Renal cortical epithelial cell (primary cell): ENCODE measurements around the gene KBTBD13. TPM values are rescaled to one million over a fixed set of nuclear protein-coding genes. Genes with fewer than 3 reads are reported as not detected.

Experiments
- DNase-seq: peaks from one replicate; pipeline ENCODE4 v3.0.0-alpha.2; 2011; ENCODE audit warnings: low read depth
- total RNA-seq: library from RNA; depleted of rRNA; stranded (reverse); fragments of >200 nt; gene quantifications from 2 replicates; pipeline ENCODE4 v1.2.3, GENCODE V29; 2014

The KBTBD13 gene
- total RNA-seq = not detected in 2 replicates

GRCh38 chr15:65076486-65077290, at the start of gene KBTBD13:
Gene KBTBD13, plus strand, starts transcription at chr15:65076746. Its CDS starts 70 bp downstream, at chr15:65076816.
- no peak for DNase-seq

- DNase-seq = no peak
Measured at GRCh38 chr15:65026756-65027155, 49.8 kb upstream of the KBTBD13 start.

- no peak for DNase-seq
Measured at GRCh38 chr15:65027593-65027992, 49.0 kb upstream of the KBTBD13 start.

DNA sequence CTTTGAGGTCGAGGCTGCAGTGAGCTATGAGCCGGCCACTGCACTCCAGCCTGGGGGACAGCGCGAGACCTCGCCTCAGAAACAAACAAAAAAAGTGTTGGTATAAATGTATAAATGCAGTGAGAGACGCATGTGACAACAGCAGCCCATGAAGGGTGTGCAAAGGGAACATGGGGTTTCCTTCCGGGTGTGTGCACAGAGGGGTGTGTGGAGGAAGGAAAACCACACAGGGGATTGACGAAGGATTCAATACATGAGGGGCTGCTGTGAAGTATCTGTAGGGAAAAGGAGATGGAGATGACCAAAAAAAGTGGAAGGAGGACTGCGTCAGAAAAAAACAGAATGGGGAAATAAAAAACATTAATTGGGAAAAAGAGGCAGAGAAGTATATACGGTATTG, 48.2 kb upstream of the KBTBD13 start:
- DNase-seq = no peak

DNA sequence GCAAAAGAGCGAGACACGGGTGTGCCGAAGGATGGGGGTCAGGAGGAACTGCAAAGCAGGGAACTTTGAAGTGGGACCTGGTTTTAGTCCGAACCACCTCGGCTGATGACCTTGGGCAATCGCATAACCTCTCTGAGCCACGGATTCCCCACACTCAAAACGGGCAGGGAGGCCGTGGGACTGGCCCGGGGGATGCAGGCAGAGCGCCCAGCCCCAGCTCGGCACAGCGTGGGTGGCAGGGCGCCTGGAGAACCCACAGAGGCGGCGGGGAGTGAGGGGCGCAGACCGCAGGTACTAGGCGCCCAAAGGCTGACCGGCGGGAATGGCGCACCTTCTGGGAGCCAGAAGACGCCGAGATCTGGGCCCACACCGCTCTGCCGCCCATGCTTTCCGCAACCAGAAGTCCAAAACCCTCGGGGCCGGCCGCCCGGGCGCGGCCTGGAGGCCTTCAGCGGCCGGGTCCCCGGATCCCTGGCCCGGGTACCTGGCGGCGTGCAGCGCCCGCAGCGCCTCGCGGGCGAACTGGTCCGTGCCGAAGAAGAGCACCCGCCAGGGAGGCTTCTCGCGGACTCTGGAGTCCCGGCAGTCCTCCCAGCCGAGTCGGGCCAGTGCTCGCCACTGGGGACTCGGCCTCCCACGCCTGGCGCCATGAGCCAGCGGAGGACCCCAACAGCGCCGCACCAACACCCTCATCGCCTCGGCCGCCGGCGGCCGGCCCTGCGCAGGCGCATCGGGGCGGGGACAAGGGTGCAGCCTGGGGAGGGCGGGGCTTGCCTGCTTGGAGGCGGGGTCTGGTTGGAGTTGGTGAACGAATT, 47.4 kb upstream of the KBTBD13 start, which contains the start of gene MTFMT:
MTFMT (minus strand) TSS at position 719 of the 815 bp plus-strand sequence; CDS start at position 693, 26 bp downstream.
- DNase-seq = peak; percentile 43

- no peak for DNase-seq
Measured at GRCh38 chr15:65029736-65030208, 46.8 kb upstream of the KBTBD13 start.

- peak; percentile 82 for DNase-seq
Measured at GRCh38 chr15:65032801-65033537, 43.6 kb upstream of the KBTBD13 start.

GRCh38 chr15:65033659-65034269, 42.8 kb upstream of the KBTBD13 start:
- peak; percentile 55 for DNase-seq

DNA sequence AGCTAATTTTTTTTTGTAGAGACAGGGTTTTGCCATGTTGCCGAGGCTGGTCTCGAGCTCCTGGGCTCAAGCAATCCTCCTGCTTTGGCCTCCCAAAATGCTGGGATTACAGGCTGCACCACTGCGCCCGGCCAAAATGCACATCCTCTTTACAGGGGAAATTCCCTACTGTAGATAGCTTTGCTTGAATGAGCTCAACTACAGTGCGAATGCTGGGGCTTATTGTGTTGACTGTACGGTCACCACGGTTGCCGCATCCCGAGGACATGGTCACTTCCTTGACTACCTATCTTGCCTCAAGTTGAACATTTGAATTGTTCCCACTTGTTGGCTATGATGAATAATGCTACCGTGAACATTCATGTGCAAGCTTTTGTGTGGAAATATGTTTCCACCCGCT, 41.8 kb upstream of the KBTBD13 start:
- DNase-seq = no peak

GRCh38 chr15:65037309-65037708, 39.2 kb upstream of the KBTBD13 start:
- DNase-seq = no peak

- no peak for DNase-seq
Measured at GRCh38 chr15:65038428-65038827, 38.1 kb upstream of the KBTBD13 start.

GRCh38 chr15:65038836-65039235, 37.7 kb upstream of the KBTBD13 start:
- no peak for DNase-seq

GRCh38 chr15:65040461-65040860, 36.1 kb upstream of the KBTBD13 start:
- DNase-seq = no peak

DNA sequence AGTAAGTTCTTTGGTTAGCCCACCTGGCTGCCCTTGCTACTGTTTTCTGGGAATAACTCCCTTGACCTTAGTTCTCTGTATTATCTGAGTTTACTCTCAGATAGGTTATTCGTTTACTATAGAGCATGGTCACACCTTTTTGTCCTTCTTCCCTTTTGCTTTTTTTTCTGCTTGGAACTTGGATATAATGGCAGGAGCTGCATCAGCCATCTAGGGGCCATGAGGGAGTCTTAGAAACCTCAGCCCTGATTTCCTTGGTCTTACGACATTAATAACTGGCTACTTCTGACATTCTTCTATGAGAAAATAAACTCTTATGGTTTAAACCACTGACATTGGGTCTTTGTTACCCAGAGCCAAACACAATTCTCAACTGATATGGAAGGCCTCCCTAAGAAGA, 34.8 kb upstream of the KBTBD13 start:
- DNase-seq = no peak

DNA sequence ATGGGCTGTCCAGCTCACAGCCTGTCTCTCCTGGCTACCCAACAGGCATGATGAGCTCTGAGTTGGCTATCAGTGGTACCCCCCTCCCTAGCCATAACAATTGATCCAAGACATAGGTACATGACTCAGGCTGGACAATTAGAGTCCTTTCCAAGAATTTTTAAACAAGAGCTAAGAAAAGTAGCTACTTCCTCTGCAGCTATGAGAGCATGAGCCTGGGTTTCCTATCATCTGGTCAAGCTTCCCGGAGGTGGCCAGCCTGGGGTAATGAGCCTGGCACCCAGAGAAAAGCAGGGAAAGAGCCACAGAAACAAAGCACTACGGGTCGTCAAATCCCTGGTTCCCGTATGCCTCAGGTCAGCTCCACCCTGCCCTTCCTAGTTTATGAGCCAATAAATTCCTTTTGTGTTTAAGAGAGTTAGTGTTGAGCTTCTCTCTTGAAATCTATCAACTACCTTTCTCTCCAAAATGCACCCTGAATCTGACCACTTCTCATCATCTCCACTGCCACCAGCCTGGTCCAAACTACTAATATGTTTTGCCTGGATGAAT, 33.7 kb upstream of the KBTBD13 start:
- peak; percentile 58 for DNase-seq

GRCh38 chr15:65044218-65044617, 32.3 kb upstream of the KBTBD13 start:
- peak; percentile 95 for DNase-seq

DNA sequence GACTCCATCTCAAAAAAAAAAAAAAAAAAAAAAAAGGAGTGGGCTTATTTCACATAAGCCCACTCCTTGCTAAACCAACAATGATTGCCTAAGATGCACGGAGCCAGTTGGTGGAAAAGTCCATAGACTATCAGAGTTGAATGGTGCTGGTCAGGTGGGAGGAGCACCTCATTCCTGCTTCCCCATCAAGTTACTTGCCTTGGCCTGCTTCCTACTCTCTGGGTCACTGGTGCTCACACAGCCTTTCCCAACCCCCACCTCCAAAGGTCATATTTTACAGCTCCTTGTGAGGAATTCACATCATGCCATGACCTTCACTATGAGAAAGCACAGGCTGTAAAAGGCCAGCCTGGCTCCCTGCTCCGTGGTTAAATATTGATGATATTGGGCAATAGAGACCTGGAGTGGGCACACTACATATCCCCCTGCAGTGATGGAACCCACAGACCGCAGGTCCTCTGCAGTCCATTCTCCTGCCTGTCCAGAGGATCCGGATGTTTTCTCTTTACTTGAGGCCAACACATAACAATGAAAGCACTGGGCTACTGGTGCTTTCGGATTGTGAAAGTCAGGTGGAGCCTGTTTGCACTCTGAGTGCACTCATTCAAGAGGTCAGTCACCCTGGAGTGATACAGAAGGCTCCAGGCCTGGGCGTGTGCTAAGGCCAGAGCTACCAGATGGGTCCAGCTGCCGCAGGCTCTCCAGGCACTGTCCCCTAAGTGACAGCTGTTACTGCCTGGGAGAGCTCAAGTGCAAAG, 31.6 kb upstream of the KBTBD13 start, which contains the start of gene SLC51B:
SLC51B (plus strand) TSS at position 664 of the 758 bp plus-strand sequence. CDS start 4,618 bp downstream, outside the sequence.
- peak; percentile 98 for DNase-seq

DNA sequence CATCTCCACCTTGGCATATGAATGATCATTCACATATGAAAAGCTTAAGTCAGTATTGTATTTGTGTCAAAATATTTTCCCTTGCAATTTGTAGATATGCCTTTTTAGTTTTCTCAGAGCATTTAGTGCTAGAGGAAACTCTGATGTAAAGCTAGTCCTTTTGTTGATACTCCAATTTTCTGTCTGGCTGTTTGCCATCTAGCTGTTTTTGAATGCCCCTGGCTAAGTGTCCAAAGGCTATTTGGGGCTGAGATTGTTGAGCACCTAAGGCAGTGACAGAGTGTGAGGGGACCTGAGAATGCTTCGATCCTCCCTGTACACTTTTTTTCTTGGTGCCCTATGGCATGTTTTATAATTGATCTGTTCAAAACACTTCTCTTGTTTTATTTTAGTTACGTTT, 28.3 kb upstream of the KBTBD13 start:
- DNase-seq = no peak

- DNase-seq = peak; percentile 87
Measured at GRCh38 chr15:65049418-65049840, 27.1 kb upstream of the KBTBD13 start.

DNA sequence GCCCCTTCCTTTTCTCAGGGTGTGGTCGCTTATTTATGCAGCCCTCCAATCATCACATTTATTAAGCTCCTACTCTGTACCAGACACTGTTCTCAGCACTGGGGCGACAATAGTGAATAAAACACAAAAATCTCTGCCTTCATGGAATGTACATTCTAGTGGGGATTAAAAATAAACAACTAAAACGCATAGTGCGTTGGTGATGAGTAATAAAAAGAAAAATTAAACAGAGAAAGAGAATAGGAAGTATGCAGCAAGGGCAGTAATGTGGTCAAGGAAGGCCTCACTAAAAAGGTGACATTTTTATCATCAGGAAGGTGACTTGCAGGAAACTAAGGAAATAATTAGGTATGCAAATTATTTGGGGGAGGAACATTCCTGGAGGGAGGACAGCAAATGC, 26.3 kb upstream of the KBTBD13 start:
- no peak for DNase-seq
